ENCODE measurements around the gene UBTD1.
A peak's percentile ranks its signal among the peaks of the same experiment; 100 is the strongest.
"Not testable (repeated sequence)": the region's sequence is repeated elsewhere in the genome, so short reads cannot be mapped to it uniquely, and the experiment has no call there.

UBTD1 gene

DNA sequence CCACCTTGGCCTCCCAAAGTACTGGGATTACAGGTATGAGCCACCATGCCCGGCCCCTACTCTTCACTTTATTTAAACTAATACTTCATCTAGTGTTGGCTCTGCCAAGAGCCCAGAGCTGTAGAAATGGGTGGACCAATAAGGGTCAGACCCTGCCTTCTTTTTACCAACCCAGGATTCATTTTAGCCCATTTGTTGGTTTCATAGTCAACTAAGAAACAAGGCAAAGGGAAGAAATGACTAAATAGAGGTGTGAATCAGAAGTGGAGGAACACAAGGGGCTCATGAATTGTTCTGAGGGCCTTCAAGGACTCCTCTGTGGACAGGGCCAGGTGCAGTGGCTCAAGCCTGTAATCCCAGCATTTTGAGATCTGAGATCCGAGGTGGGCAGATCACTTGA is 74.9 kb downstream of the UBTD1 start:
- DNase-seq (ENCODE audit: low spot score), result no peak
- Histone ChIP-seq H3K4me1 (ENCODE audit: insufficient read depth, poor library complexity, severe bottlenecking) (peaks cover 47% of the 10 kb centered on the region), H3K27ac (ENCODE audit: poor library complexity, severe bottlenecking) (peak overlapping the region; percentile 99)

GRCh38 chr10:97574374-97575126 is 75.8 kb downstream of the UBTD1 start:
- H3K4me1 ChIP-seq (ENCODE audit: insufficient read depth, poor library complexity, severe bottlenecking), result peaks cover 47% of the 10 kb centered on the region
- TF ChIP-seq CTCF (IDR thresholded peaks at IDR 0.05; ENCODE audit: poor library complexity, severe bottlenecking), result no peak
- H3K9me3 ChIP-seq (ENCODE audit: severe bottlenecking), result no peaks in the 10 kb centered on the region
- peak overlapping the region; percentile 99 for H3K27ac ChIP-seq (ENCODE audit: poor library complexity, severe bottlenecking)
- H3K36me3 ChIP-seq (ENCODE audit: low read depth), result no peaks in the 10 kb centered on the region
- DNase-seq (ENCODE audit: low spot score) (peak; percentile 95), ATAC-seq (ENCODE audit: low read depth) (peak; percentile 62)
- H3K4me3 ChIP-seq (ENCODE audit: severe bottlenecking), result no peak overlapping the region
- no peaks in the 10 kb centered on the region for H3K27me3 ChIP-seq (ENCODE audit: insufficient read depth, poor library complexity, severe bottlenecking)

More for the DNA sequence above, 74.9 kb downstream of the UBTD1 start:
- H3K36me3 ChIP-seq (ENCODE audit: low read depth), result no peaks in the 10 kb centered on the region
- no peak for TF ChIP-seq CTCF (IDR thresholded peaks at IDR 0.05; ENCODE audit: poor library complexity, severe bottlenecking)
- no peak overlapping the region for H3K4me3 ChIP-seq (ENCODE audit: severe bottlenecking)
- no peak for ATAC-seq (ENCODE audit: low read depth)
- no peaks in the 10 kb centered on the region for H3K27me3 ChIP-seq (ENCODE audit: insufficient read depth, poor library complexity, severe bottlenecking)
- no peaks in the 10 kb centered on the region for H3K9me3 ChIP-seq (ENCODE audit: severe bottlenecking)

DNA sequence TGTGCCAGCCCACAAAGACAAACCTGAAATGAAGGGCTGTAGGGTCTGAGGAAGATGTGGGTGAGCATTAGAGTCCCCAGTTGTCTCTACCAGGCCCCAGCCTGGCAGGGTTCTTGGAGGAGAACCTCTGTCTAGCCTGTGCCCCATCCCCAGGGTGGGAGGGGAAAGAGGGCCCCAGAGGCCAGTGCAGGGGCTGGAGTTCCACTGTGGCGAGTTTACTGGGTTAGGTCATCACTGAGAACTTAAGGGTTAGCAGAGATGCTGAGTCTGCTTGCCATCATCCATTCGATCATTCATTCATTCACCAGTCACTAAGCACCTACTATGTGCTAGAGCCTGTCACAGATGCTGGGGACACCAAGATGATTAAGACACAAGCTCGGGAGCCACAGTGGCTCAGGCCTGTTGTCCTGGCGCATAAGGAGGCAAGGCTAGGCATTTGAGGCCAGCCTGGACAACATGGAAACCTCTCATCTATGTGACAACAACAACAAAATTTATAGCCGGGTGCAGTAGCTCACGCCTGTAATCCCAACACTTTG is 76.5 kb downstream of the UBTD1 start:
- H3K4me1 ChIP-seq (ENCODE audit: insufficient read depth, poor library complexity, severe bottlenecking), result peaks cover 47% of the 10 kb centered on the region
- H3K4me3 ChIP-seq (ENCODE audit: severe bottlenecking), result no peak overlapping the region
- DNase-seq (ENCODE audit: low spot score), result no peak
- no peak for ATAC-seq (ENCODE audit: low read depth)
- H3K27me3 ChIP-seq (ENCODE audit: insufficient read depth, poor library complexity, severe bottlenecking), result no peaks in the 10 kb centered on the region
- H3K36me3 ChIP-seq (ENCODE audit: low read depth), result no peaks in the 10 kb centered on the region
- no peaks in the 10 kb centered on the region for H3K9me3 ChIP-seq (ENCODE audit: severe bottlenecking)
- peak overlapping the region; percentile 99 for H3K27ac ChIP-seq (ENCODE audit: poor library complexity, severe bottlenecking)
- TF ChIP-seq CTCF (IDR thresholded peaks at IDR 0.05; ENCODE audit: poor library complexity, severe bottlenecking), result no peak

GRCh38 chr10:97576487-97576886 is 77.8 kb downstream of the UBTD1 start:
- not testable (repeated sequence) for H3K27me3 ChIP-seq (ENCODE audit: insufficient read depth, poor library complexity, severe bottlenecking); H3K4me3 ChIP-seq (ENCODE audit: severe bottlenecking); ATAC-seq (ENCODE audit: low read depth); H3K36me3 ChIP-seq (ENCODE audit: low read depth); H3K9me3 ChIP-seq (ENCODE audit: severe bottlenecking); DNase-seq (ENCODE audit: low spot score)
- Histone ChIP-seq H3K4me1 (ENCODE audit: insufficient read depth, poor library complexity, severe bottlenecking) (peaks cover 35% of the 10 kb centered on the region), H3K27ac (ENCODE audit: poor library complexity, severe bottlenecking) (peak overlapping the region; percentile 99)

- Histone ChIP-seq H3K4me1 (ENCODE audit: insufficient read depth, poor library complexity, severe bottlenecking) (peaks cover 24% of the 10 kb centered on the region), H3K9me3 (ENCODE audit: severe bottlenecking) (no peaks in the 10 kb centered on the region), H3K4me3 (ENCODE audit: severe bottlenecking) (no peak overlapping the region), H3K27ac (ENCODE audit: poor library complexity, severe bottlenecking) (no peak overlapping the region), H3K36me3 (ENCODE audit: low read depth) (no peaks in the 10 kb centered on the region), H3K27me3 (ENCODE audit: insufficient read depth, poor library complexity, severe bottlenecking) (no peaks in the 10 kb centered on the region)
- TF ChIP-seq CTCF (IDR thresholded peaks at IDR 0.05; ENCODE audit: poor library complexity, severe bottlenecking), result no peak
- ATAC-seq (ENCODE audit: low read depth) (no peak), DNase-seq (ENCODE audit: low spot score) (no peak)
Measured at GRCh38 chr10:97577701-97578100, 79.0 kb downstream of the UBTD1 start.

All from RWPE2 (cell line).